ENCODE results near the gene P3H2. TPM values are rescaled to one million over a fixed set of nuclear protein-coding genes. Genes with fewer than 3 reads are reported as not detected.

Gene P3H2
- total and polyA plus RNA-seq, 2 of the 4 experiments (the other 2 are of a cell fraction), result 54.7 to 64.3 TPM

GRCh38 chr3:190169877-190170276 lies 49.2 kb upstream of the P3H2 start:
- no CpG with 5 or more reads among the region's 2 CpGs for WGBS, 2 experiments (ENCODE audit: extremely low coverage in 2 of 2, insufficient read length in 1 of 2)
- ATAC-seq (ENCODE audit: low read depth), result no peak

More at GRCh38 chr3:190169877-190170276, 49.2 kb upstream of the P3H2 start:
- H3K4ac ChIP-seq (ENCODE audit: low read depth, low read length), result no peak overlapping the region
- H2BK120ac ChIP-seq (ENCODE audit: low read depth, low read length), result no peak overlapping the region
- H4K20me1 ChIP-seq (ENCODE audit: insufficient read depth, low read length), result no peaks in the 10 kb centered on the region
- no peak overlapping the region for H3K56ac ChIP-seq (ENCODE audit: extremely low read depth, insufficient read depth, low read length)
- peaks cover 2% of the 10 kb centered on the region for H3K4me1 ChIP-seq (ENCODE audit: control insufficient read depth, insufficient read depth, low read length)
- no peak overlapping the region for H2BK15ac ChIP-seq (ENCODE audit: low read depth, low read length)
- no peaks in the 10 kb centered on the region for H3K79me1 ChIP-seq (ENCODE audit: low read depth in 1 of 2, low read length in 2 of 2)
- H3K36me3 ChIP-seq (ENCODE audit: control insufficient read depth, insufficient read depth, low read length), result no peaks in the 10 kb centered on the region
- no peak overlapping the region for H3K4me2 ChIP-seq (ENCODE audit: low read depth, low read length)
- H3K18ac ChIP-seq (ENCODE audit: low read depth, low read length), result no peak overlapping the region
- ChIA-PET POLR2A (ENCODE audit: unreplicated experiment) (no interaction called here), CTCF (no interaction called here)
- no peak for DNase-seq
- H4K5ac ChIP-seq (ENCODE audit: low read depth, low read length), result no peak overlapping the region
- dilution Hi-C loops (cut with HindIII; ENCODE audit: low sequenced_read_pairs, unreplicated experiment) (no loop called here), intact Hi-C loops (cut with micrococcal nuclease) (no loop called here), in situ Hi-C loops (cut with MboI; ENCODE audit: low sequenced_read_pairs) (no loop called here)
- H3K27ac ChIP-seq (ENCODE audit: insufficient read depth, low read length), result no peak overlapping the region
- no peak overlapping the region for H2AFZ ChIP-seq (replicated peaks; ENCODE audit: low read length, poor library complexity)
- BruUV-seq (replicated peaks), result no TSS peak
- no peak overlapping the region for H2BK5ac ChIP-seq (ENCODE audit: low read depth, low read length, poor library complexity, severe bottlenecking)
- no peak for TF ChIP-seq RFX5 (IDR thresholded peaks at IDR 0.05; ENCODE audit: low read depth, low read length)
- H2BK20ac ChIP-seq (ENCODE audit: low read depth, low read length), result no peak overlapping the region
- H2AK5ac ChIP-seq (ENCODE audit: low read depth, low read length), result no peak overlapping the region
- no peaks in the 10 kb centered on the region for H3K9me3 ChIP-seq (ENCODE audit: control insufficient read depth, insufficient read depth, low read length)
- no peaks in the 10 kb centered on the region for H3K27me3 ChIP-seq (ENCODE audit: control insufficient read depth, insufficient read depth, low read length)
- no peak overlapping the region for H2AK9ac ChIP-seq (replicated peaks; ENCODE audit: low read depth, low read length, poor library complexity)
- no peak overlapping the region for H3K14ac ChIP-seq (replicated peaks; ENCODE audit: low read depth, low read length)
- H4K91ac ChIP-seq (ENCODE audit: insufficient read depth, low read depth, low read length), result no peak overlapping the region
- no peak overlapping the region for H3K23ac ChIP-seq (ENCODE audit: low read depth, low read length)
- no peak overlapping the region for H4K8ac ChIP-seq (ENCODE audit: low read depth in 2 of 2, low read length in 2 of 2)
- no peak overlapping the region for H3K9ac ChIP-seq (ENCODE audit: low read depth, low read length)
- H3K9me1 ChIP-seq (ENCODE audit: insufficient read depth, low read length), result no peaks in the 10 kb centered on the region
- no peak overlapping the region for H3K4me3 ChIP-seq (ENCODE audit: insufficient read depth, low read depth, low read length)

Measured in IMR-90 (cell line).